AG10803 (cell line): ENCODE results near the gene HPS4.

Experiments
- DNase-seq: peaks from one replicate; pipeline ENCODE4 v3.0.0; 2010; ENCODE audit warnings: low read depth
- H3K4me3 ChIP-seq: 2 replicates; pipeline ENCODE4 v1.5.1; 2011; ENCODE audit warnings: mild to moderate bottlenecking, low read length, control low read depth
- CTCF ChIP-seq: conservative IDR thresholded peaks from 2 replicates; pipeline ENCODE4 v1.5.1; 2011; ENCODE audit warnings: mild to moderate bottlenecking, low read length, control low read depth, inconsistent platforms

HPS4 gene

GRCh38 chr22:26461188-26461810 lies 22.3 kb downstream of the HPS4 start:
- peak; percentile 88 for TF ChIP-seq CTCF
- peak; percentile 30 for DNase-seq

GRCh38 chr22:26460202-26460601 lies 23.4 kb downstream of the HPS4 start:
- H3K4me3 ChIP-seq, result no peak overlapping the region
- no peak for DNase-seq
- no peak for TF ChIP-seq CTCF

More at GRCh38 chr22:26461188-26461810, 22.3 kb downstream of the HPS4 start:
- no peak overlapping the region for H3K4me3 ChIP-seq

- no peak for TF ChIP-seq CTCF
- DNase-seq, result no peak
- H3K4me3 ChIP-seq, result no peak overlapping the region
Measured at GRCh38 chr22:26457661-26458272, 25.8 kb downstream of the HPS4 start.

- TF ChIP-seq CTCF, result no peak
- no peak for DNase-seq
- H3K4me3 ChIP-seq, result no peak overlapping the region
Measured at GRCh38 chr22:26453812-26454500, 29.6 kb downstream of the HPS4 start.

GRCh38 chr22:26453216-26453615 lies 30.4 kb downstream of the HPS4 start:
- TF ChIP-seq CTCF, result no peak
- no peak for DNase-seq
- H3K4me3 ChIP-seq, result no peak overlapping the region

- no peak overlapping the region for H3K4me3 ChIP-seq
- no peak for DNase-seq
- no peak for TF ChIP-seq CTCF
Measured at GRCh38 chr22:26452236-26453016, 31.2 kb downstream of the HPS4 start.
